ENCODE results near the gene CCSER2.
"Not testable (repeated sequence)": the region's sequence is repeated elsewhere in the genome, so short reads cannot be mapped to it uniquely, and the experiment has no call there.

The CCSER2 gene

GRCh38 chr10:84401854-84402611 is 73.6 kb downstream of the CCSER2 start:
- Histone ChIP-seq H3K9ac (ENCODE audit: low read length in 5 of 5) (no peak overlapping the region), H3K36me3 (ENCODE audit: control insufficient read depth in 5 of 5, insufficient read depth in 5 of 5, low read length in 5 of 5) (peaks cover 0 to 3% (median 0%) of the 10 kb centered on the region in 5 donors), H3K9me3 (ENCODE audit: control insufficient read depth in 5 of 5, low read length in 5 of 5) (no peaks in the 10 kb centered on the region), H3K27me3 (ENCODE audit: control insufficient read depth in 5 of 5, insufficient read depth in 4 of 5, low read length in 5 of 5) (no peaks in the 10 kb centered on the region), H3K27ac (ENCODE audit: low read depth, low read length) (no peak overlapping the region), H3K4me3 (ENCODE audit: low read depth in 1 of 5, low read length in 5 of 5) (no peak overlapping the region), H3K4me1 (ENCODE audit: control insufficient read depth in 5 of 5, insufficient read depth in 5 of 5, low read length in 5 of 5) (peaks cover 0 to 8% (median 6%) of the 10 kb centered on the region in 5 donors)

GRCh38 chr10:84404783-84405182 is 76.4 kb downstream of the CCSER2 start:
- Histone ChIP-seq H3K9me3 (ENCODE audit: control insufficient read depth in 5 of 5, low read length in 5 of 5) (no peaks in the 10 kb centered on the region), H3K27ac (ENCODE audit: low read depth, low read length) (no peak overlapping the region), H3K27me3 (ENCODE audit: control insufficient read depth in 5 of 5, insufficient read depth in 4 of 5, low read length in 5 of 5) (no peaks in the 10 kb centered on the region), H3K9ac (ENCODE audit: low read length in 5 of 5) (no peak overlapping the region), H3K4me3 (ENCODE audit: low read depth in 1 of 5, low read length in 5 of 5) (no peak overlapping the region), H3K4me1 (ENCODE audit: control insufficient read depth in 5 of 5, insufficient read depth in 5 of 5, low read length in 5 of 5) (peaks cover 0 to 6% (median 4%) of the 10 kb centered on the region in 5 donors), H3K36me3 (ENCODE audit: control insufficient read depth in 5 of 5, insufficient read depth in 5 of 5, low read length in 5 of 5) (peaks cover 0 to 3% (median under 1%) of the 10 kb centered on the region in 5 donors)

GRCh38 chr10:84405662-84406061 is 77.3 kb downstream of the CCSER2 start:
- Histone ChIP-seq H3K4me1 (ENCODE audit: control insufficient read depth in 5 of 5, insufficient read depth in 5 of 5, low read length in 5 of 5) (peaks cover 0 to 6% (median 4%) of the 10 kb centered on the region in 5 donors), H3K9ac (ENCODE audit: low read length in 5 of 5) (no peak overlapping the region), H3K9me3 (ENCODE audit: control insufficient read depth in 5 of 5, low read length in 5 of 5) (no peaks in the 10 kb centered on the region), H3K36me3 (ENCODE audit: control insufficient read depth in 5 of 5, insufficient read depth in 5 of 5, low read length in 5 of 5) (peaks cover 0 to 3% (median 2%) of the 10 kb centered on the region in 5 donors), H3K27me3 (ENCODE audit: control insufficient read depth in 5 of 5, insufficient read depth in 4 of 5, low read length in 5 of 5) (no peaks in the 10 kb centered on the region), H3K27ac (ENCODE audit: low read depth, low read length) (no peak overlapping the region), H3K4me3 (ENCODE audit: low read depth in 1 of 5, low read length in 5 of 5) (no peak overlapping the region)

GRCh38 chr10:84406561-84406960 is 78.2 kb downstream of the CCSER2 start:
- Histone ChIP-seq H3K4me3 (ENCODE audit: low read depth in 1 of 5, low read length in 5 of 5) (no peak overlapping the region), H3K27me3 (ENCODE audit: control insufficient read depth in 5 of 5, insufficient read depth in 4 of 5, low read length in 5 of 5) (no peaks in the 10 kb centered on the region), H3K36me3 (ENCODE audit: control insufficient read depth in 5 of 5, insufficient read depth in 5 of 5, low read length in 5 of 5) (peaks cover 0 to 3% (median 2%) of the 10 kb centered on the region in 5 donors), H3K27ac (ENCODE audit: low read depth, low read length) (no peak overlapping the region), H3K9me3 (ENCODE audit: control insufficient read depth in 5 of 5, low read length in 5 of 5) (no peaks in the 10 kb centered on the region), H3K9ac (ENCODE audit: low read length in 5 of 5) (no peak overlapping the region), H3K4me1 (ENCODE audit: control insufficient read depth in 5 of 5, insufficient read depth in 5 of 5, low read length in 5 of 5) (peaks cover 0 to 5% (median 4%) of the 10 kb centered on the region in 5 donors)

- H3K27ac ChIP-seq (ENCODE audit: low read depth, low read length) = no peak overlapping the region
- H3K4me3 ChIP-seq (ENCODE audit: low read depth in 1 of 5, low read length in 5 of 5) = no peak overlapping the region
- no peak overlapping the region for H3K9ac ChIP-seq (ENCODE audit: low read length in 5 of 5)
- H3K36me3 ChIP-seq (ENCODE audit: control insufficient read depth in 5 of 5, insufficient read depth in 5 of 5, low read length in 5 of 5) = peaks cover 0 to 3% (median 0%) of the 10 kb centered on the region in 5 donors
- H3K4me1 ChIP-seq (ENCODE audit: control insufficient read depth in 5 of 5, insufficient read depth in 5 of 5, low read length in 5 of 5) = peaks cover 0 to 4% (median 0%) of the 10 kb centered on the region in 5 donors
- H3K9me3 ChIP-seq (ENCODE audit: control insufficient read depth in 5 of 5, low read length in 5 of 5) = peaks cover 0 to 6% (median 3%) of the 10 kb centered on the region in 5 donors
- no peaks in the 10 kb centered on the region for H3K27me3 ChIP-seq (ENCODE audit: control insufficient read depth in 5 of 5, insufficient read depth in 4 of 5, low read length in 5 of 5)
Measured at GRCh38 chr10:84407388-84408049, 79.1 kb downstream of the CCSER2 start.

GRCh38 chr10:84412482-84412881 is 84.1 kb downstream of the CCSER2 start:
- no peaks in the 10 kb centered on the region for H3K27me3 ChIP-seq (ENCODE audit: control insufficient read depth in 5 of 5, insufficient read depth in 4 of 5, low read length in 5 of 5)
- H3K9me3 ChIP-seq (ENCODE audit: control insufficient read depth in 5 of 5, low read length in 5 of 5) = peaks cover 2 to 21% (median 11%) of the 10 kb centered on the region in 5 donors
- H3K4me1 ChIP-seq (ENCODE audit: control insufficient read depth in 5 of 5, insufficient read depth in 5 of 5, low read length in 5 of 5) = peaks cover 0 to 5% (median 2%) of the 10 kb centered on the region in 5 donors
- H3K27ac ChIP-seq (ENCODE audit: low read depth, low read length) = no peak overlapping the region
- no peak overlapping the region for H3K9ac ChIP-seq (ENCODE audit: low read length in 5 of 5)
- H3K36me3 ChIP-seq (ENCODE audit: control insufficient read depth in 5 of 5, insufficient read depth in 5 of 5, low read length in 5 of 5) = peaks cover 0 to 7% (median 4%) of the 10 kb centered on the region in 5 donors
- H3K4me3 ChIP-seq (ENCODE audit: low read depth in 1 of 5, low read length in 5 of 5) = no peak overlapping the region

GRCh38 chr10:84414110-84414509 is 85.7 kb downstream of the CCSER2 start:
- H3K9me3 ChIP-seq (ENCODE audit: control insufficient read depth in 5 of 5, low read length in 5 of 5) = peaks cover 2 to 21% (median 11%) of the 10 kb centered on the region in 5 donors
- not testable (repeated sequence) for H3K27me3 ChIP-seq (ENCODE audit: control insufficient read depth in 5 of 5, insufficient read depth in 4 of 5, low read length in 5 of 5); H3K4me3 ChIP-seq (ENCODE audit: low read depth in 1 of 5, low read length in 5 of 5); H3K27ac ChIP-seq (ENCODE audit: low read depth, low read length); H3K9ac ChIP-seq (ENCODE audit: low read length in 5 of 5); H3K36me3 ChIP-seq (ENCODE audit: control insufficient read depth in 5 of 5, insufficient read depth in 5 of 5, low read length in 5 of 5); H3K4me1 ChIP-seq (ENCODE audit: control insufficient read depth in 5 of 5, insufficient read depth in 5 of 5, low read length in 5 of 5)

DNA sequence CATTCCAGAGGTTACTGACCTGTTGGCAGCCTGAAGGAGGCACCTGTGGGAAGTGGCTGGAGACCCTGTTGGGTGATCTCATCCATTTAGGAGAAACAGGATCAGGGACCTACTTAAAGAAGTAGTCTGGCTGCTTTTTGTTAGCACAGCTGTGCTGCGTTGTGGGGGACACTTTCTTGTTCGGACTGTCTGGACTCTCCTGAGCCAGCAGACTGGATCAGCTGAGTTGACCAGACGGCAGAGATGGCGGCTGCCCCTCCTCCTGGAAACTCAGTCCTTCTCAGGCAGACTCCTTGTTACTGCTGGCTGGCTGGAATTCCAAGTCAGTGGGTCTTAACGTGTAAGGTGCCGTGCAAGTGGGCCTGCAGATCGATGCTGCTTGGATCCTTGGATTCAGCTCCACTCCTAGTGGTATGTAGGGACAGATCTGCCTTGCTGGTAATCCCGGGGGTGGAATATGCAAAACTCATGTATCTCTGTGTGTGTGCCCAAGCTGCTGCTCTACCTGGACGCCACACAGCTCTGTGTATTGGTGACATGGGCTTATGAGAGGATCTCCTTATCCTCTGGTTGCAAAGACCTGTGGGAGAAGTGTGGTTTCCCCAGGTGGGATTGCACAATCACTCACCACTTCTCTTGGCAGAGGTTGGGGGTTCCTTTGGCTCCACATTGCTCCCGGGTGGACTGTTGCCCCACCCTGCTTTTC is 87.3 kb downstream of the CCSER2 start:
- peaks cover 0 to 5% (median 2%) of the 10 kb centered on the region in 5 donors for H3K4me1 ChIP-seq (ENCODE audit: control insufficient read depth in 5 of 5, insufficient read depth in 5 of 5, low read length in 5 of 5)

GRCh38 chr10:84416245-84416555 is 87.8 kb downstream of the CCSER2 start:
- no peak overlapping the region for H3K9ac ChIP-seq (ENCODE audit: low read length in 5 of 5)
- H3K4me1 ChIP-seq (ENCODE audit: control insufficient read depth in 5 of 5, insufficient read depth in 5 of 5, low read length in 5 of 5) = peaks cover 0 to 5% (median 2%) of the 10 kb centered on the region in 5 donors
- H3K9me3 ChIP-seq (ENCODE audit: control insufficient read depth in 5 of 5, low read length in 5 of 5) = peaks cover 2 to 21% (median 11%) of the 10 kb centered on the region in 5 donors
- H3K36me3 ChIP-seq (ENCODE audit: control insufficient read depth in 5 of 5, insufficient read depth in 5 of 5, low read length in 5 of 5) = peaks cover 2 to 13% (median 4%) of the 10 kb centered on the region in 5 donors
- H3K27me3 ChIP-seq (ENCODE audit: control insufficient read depth in 5 of 5, insufficient read depth in 4 of 5, low read length in 5 of 5) = no peaks in the 10 kb centered on the region
- H3K4me3 ChIP-seq (ENCODE audit: low read depth in 1 of 5, low read length in 5 of 5) = no peak overlapping the region
- H3K27ac ChIP-seq (ENCODE audit: low read depth, low read length) = no peak overlapping the region

More for the DNA sequence above, 87.3 kb downstream of the CCSER2 start:
- Histone ChIP-seq H3K36me3 (ENCODE audit: control insufficient read depth in 5 of 5, insufficient read depth in 5 of 5, low read length in 5 of 5) (peaks cover 2 to 13% (median 4%) of the 10 kb centered on the region in 5 donors), H3K27me3 (ENCODE audit: control insufficient read depth in 5 of 5, insufficient read depth in 4 of 5, low read length in 5 of 5) (no peaks in the 10 kb centered on the region), H3K27ac (ENCODE audit: low read depth, low read length) (no peak overlapping the region), H3K4me3 (ENCODE audit: low read depth in 1 of 5, low read length in 5 of 5) (no peak overlapping the region), H3K9ac (ENCODE audit: low read length in 5 of 5) (no peak overlapping the region), H3K9me3 (ENCODE audit: control insufficient read depth in 5 of 5, low read length in 5 of 5) (peaks cover 2 to 21% (median 11%) of the 10 kb centered on the region in 5 donors)

DNA sequence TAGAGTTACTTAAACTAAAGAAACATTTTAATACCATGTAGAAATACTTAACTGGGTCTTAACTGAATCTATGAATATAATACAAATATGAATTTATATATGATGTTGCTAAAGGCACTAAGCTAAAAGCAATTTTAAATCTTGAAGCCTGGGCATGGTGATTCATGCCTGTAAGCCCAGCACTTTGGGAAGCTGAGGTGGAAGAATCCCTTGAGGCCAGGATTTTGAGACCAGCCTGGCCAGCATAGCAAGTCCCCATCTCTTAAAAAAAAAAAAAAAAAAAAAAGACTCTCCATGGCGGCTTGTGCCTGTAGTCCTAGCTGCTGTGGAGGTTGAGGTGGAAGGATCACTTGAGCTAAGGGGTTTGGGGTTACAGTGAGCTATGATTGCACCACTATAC is 95.3 kb downstream of the CCSER2 start:
- H3K27ac ChIP-seq (ENCODE audit: low read depth, low read length) = no peak overlapping the region
- H3K9ac ChIP-seq (ENCODE audit: low read length in 5 of 5) = no peak overlapping the region
- peaks cover 2 to 23% (median 12%) of the 10 kb centered on the region in 5 donors for H3K4me1 ChIP-seq (ENCODE audit: control insufficient read depth in 5 of 5, insufficient read depth in 5 of 5, low read length in 5 of 5)
- H3K9me3 ChIP-seq (ENCODE audit: control insufficient read depth in 5 of 5, low read length in 5 of 5) = no peaks in the 10 kb centered on the region
- H3K4me3 ChIP-seq (ENCODE audit: low read depth in 1 of 5, low read length in 5 of 5) = no peak overlapping the region
- H3K27me3 ChIP-seq (ENCODE audit: control insufficient read depth in 5 of 5, insufficient read depth in 4 of 5, low read length in 5 of 5) = no peaks in the 10 kb centered on the region
- H3K36me3 ChIP-seq (ENCODE audit: control insufficient read depth in 5 of 5, insufficient read depth in 5 of 5, low read length in 5 of 5) = peaks cover 4 to 18% (median 6%) of the 10 kb centered on the region in 5 donors

Measured in subcutaneous abdominal adipose tissue (tissue), 5 donors.